Stimulated activated CD8-positive, alpha-beta memory T cell treated with anti-CD3 and anti-CD28 coated beads, Interleukin-4, amount 100 ng/mL, for 4 hours (primary cell): Measurements from ENCODE around the gene TUB.

ENCODE experiments used
- DNase-seq, 2 donors: peaks; one replicate each; pipeline ENCODE4 v3.0.0-alpha.2; 2020; ENCODE audit warnings: low read depth in 2 of 2, low spot score in 1 of 2

The TUB gene

DNA sequence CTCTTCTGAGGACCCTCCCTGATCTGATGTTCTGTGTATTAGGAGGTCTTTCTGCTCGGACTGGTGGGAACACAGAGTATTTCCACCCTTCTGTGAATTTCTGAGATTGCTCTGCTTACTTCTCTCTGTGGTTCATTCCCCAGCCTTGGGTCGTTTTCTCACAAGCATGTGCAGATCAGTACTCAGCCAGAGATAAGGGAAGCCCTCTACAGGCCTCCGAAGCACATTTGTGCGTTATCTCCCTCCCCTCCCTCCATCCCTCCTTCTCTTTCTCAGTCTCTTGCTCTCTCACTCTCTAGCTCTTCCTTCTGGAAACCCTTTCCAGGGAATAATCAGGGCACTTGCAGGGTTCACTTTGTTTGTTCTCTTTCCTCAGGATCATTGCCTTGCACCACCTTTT lies 35.2 kb upstream of the TUB start:
- DNase-seq = no peak

DNA sequence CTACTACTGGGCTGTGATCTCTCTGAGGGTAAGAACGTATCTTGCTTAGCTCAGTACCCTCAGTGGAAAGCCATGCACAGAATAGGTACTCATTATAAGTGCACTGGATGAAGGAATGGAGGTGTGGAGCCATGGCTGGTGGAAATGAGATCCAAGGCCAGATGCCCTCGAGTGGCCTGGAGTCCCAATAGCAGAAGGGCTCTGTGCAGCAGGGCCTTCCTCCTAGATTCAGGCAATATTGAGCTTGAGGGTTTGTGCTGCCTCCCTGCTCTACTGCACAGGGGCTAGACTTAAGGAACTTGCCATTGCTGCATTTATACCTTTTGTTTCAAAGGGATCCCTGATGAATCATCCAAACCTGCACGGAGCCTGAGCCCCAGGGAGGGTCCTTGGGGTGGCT lies 33.6 kb upstream of the TUB start:
- DNase-seq = no peak

DNA sequence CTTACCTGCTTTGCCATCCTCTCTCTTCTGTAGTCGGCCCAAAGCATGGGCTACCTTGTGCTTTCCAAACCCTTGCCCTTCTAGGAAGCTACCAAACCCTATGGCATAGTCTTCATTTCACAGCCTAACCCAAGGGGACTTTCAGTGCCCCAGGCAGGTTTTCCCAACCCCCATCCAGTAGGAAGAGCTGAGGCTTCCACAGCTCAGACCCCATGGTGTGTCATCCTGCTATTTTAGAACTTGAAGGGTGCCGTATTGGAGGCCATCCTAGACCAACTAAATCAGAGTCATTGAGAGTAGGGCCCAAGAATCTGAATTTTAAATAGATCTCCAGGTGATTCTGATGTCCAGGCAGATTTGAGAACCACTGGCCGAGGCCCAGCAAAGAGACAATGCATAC lies 31.9 kb upstream of the TUB start:
- no peak for DNase-seq

DNA sequence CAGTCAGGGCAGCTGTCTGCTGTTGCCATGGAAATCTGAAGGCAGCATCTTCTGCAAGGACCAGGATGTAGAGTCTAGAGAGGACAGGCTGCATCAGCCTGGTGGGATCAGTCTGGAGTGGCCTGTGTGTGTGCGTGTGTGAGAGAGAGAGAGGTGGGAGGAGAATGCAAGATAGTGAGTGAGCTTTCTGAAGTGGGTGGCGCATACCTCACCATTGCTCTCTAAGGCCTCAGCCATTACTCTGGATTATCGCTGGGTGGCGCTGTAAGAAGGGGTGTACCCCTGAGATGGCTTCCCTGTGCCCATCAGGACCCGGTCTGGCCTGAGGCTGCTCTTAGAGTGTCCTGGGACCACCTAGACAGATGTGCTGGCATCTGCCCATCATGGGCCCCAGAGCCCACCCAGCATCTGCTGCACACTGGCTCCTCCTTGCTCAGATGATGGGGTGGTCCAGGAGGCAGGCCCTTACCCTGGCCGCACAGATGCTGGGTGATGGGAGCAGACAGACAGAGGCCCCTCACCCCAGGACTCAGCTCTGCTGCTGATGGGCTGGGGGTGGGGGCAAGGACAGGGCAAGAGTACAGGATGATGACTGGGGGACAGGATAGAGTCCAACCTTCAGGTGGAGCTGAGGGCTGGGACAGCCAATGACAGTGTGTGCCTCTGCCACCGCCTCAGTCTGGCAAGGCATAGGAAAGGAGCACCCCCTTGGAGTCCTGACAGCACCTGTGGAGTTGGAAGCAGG lies 25.7 kb upstream of the TUB start:
- DNase-seq = no peak

DNA sequence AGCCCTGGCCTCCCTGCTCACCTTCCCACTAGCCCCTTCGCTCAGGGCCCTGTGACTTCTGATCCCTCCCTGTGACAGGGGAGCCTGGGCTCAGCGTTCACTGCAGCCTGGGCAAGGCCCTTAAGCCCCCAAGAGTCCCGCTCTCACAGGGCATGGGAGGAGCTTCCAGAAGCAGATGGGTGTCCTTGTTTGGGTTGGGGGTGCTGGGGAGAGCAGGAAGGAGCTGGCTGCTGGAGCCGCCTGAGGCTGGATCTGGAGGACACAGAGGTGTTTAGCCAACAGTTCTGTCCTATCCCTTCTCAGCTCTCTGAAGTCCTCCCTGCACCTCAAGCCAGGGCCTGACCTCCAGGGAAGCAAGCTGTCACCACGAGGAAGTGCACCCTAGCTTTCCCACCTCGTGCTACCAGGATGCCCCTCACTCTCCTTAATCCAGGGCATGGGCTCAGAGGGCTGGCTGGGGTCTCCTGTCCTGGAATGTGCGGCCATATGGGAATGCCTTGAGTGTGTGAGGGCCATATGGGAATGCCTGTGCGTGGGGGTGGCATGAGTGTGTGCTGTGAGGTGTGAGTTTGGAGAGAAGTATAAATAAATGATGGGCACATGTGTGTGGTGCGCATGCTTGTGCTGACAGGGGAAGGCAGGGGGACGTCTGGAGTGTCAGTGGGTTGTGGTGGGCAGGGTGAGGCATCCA lies 25.0 kb upstream of the TUB start:
- DNase-seq = no peak

DNA sequence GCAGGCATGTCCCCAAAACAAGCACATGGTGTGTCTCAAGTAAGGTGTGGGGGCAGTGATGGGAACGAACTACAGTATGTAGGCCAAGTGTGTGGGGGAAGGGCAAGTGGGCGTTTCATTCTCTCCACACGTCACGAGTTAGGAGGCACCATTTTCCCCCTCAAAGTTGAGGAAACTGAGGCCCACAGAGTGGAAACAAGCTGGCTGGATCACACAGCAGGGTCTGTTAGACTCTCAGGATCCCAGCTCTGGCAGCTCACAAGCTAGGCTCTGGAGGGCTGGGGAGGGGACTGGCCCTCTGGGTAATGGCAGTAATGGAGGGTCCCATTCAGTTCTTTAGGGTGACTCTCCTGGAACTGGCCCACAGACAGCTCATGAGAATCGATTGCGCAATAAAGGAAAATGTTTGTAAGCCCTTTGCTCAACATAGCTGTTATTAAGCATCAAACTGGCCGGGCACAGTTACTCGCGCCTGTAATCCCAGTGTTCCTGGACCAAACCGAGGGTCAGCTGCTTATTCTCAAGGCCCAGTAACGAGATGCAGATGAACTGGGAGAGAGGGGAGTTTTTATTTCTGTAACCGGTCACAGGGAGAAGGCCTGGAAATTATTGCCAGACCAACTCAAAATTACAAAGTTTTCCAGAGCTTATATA lies 24.1 kb upstream of the TUB start:
- no peak for DNase-seq

DNA sequence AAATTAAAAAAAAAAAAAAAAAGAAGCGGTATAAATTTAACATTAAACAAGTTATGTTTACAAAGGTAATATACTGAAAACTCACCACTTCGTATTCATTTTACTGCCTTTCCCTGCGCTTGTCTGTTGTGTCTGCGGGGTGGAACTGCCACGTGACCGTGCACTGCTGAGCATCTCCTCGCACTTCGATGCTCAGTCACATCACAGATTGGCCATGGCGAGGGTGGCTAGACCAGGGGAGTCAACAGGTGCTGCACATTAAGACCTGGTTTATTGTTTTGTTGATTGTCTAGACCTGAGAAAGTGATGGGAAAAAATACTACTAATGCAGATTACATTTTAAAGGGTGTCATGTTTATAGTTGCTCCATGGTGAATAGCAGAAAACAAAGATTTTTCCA lies 22.8 kb upstream of the TUB start:
- no peak for DNase-seq

DNA sequence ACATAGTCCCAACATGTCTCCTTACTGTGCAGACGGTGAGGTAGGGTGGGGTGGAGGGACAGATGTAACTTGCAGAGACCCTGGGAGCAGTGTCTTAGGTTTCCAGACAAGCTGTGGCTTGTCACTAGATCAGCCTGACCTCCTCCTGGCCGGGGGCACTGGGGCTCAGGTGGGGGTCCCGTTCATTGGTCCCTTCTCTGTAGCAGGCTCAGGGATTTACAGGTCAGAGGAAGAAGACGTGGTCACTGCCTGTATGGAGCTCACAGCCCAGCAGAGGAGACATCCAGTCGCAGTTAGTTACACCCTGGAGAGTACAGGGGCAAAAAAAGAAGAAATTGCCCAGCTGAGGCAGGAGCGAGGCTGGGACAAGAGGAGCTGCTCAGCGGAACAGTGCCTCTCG lies 22.0 kb upstream of the TUB start:
- no peak for DNase-seq

DNA sequence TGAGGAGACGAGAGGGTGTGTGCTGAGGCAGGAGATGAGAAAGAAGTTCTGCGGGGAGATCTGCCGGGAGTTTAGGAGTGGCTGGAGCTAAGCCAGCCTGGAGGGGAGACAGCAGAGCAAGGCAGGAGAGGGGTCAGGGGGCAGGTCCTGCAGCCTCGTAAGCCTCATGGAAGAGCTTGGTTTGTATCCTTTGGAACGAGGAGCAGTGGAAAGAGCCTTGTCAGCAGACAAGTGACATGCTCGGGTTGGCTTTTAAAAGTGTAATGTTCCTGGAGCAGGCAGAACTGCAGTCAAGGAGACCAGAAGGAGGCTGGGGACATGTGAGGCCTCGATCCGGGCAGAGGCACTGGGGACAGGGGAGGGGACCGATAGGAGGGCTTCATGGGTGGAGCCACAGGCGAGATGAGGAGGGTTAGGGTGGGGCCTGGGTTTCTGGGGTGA lies 21.4 kb upstream of the TUB start:
- no peak for DNase-seq

DNA sequence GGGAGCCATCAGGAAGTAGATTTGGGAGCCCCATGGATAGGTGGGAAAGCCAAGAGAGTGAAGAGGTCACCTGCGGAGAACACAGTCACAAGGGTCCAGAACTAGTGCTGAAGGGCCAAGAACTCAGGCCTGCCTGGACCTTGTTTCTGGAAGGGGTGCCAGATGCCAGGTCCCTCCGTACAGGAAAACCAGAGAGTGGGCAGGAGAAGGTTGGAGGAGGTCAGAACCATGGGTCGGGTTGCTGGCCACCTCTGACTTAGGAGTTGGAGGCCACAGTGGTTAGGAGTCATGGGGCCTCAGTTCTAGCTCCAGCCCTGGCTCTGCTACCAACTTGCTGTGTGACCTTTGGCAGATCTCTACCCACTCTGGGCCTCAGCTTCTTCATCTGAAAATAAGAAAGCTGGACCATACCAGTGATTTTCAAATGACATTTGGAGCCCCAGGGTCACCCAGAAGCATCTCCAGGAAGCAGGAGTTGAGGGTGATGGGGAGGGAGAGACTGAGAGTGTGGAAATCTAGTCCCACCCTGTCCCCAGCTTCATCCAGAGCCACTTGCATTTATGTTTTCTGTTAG lies 20.8 kb upstream of the TUB start:
- DNase-seq = no peak

DNA sequence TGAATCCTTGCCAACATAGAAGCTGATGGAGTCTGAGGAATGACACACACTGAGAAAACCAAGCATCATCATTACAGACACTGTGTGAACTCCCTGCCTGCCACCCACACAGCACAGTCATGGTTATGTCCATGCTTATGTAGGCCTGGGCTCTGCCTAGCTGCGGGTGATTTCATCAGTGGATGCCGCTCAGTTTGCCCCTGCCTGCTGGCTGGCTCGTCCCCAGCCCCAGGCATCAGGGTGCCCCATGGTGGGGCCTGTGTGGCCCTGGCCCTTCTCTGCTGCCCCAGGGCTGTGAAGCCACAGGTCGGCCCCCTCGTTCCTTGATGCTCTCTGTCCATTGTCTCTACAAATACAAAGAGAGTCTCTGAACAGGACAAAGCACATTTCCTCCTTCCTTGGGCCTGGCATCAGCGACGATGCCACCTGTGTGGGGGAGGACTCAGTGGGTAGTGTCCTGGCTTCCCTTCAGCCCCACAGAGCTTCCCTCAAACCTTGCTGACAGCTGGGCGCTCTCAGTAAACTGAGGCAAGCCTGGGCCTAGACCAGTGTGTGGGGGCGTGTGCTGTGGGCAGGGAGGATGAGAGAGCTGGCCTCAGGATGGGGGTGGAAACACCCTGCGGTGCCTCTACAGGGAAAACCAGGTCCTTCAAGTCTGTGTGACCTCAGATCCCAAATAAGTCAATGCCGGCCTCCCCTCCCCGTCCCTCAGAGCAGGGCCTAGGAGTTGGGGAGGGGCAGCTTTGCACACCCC lies 20.0 kb upstream of the TUB start:
- DNase-seq = no peak

DNA sequence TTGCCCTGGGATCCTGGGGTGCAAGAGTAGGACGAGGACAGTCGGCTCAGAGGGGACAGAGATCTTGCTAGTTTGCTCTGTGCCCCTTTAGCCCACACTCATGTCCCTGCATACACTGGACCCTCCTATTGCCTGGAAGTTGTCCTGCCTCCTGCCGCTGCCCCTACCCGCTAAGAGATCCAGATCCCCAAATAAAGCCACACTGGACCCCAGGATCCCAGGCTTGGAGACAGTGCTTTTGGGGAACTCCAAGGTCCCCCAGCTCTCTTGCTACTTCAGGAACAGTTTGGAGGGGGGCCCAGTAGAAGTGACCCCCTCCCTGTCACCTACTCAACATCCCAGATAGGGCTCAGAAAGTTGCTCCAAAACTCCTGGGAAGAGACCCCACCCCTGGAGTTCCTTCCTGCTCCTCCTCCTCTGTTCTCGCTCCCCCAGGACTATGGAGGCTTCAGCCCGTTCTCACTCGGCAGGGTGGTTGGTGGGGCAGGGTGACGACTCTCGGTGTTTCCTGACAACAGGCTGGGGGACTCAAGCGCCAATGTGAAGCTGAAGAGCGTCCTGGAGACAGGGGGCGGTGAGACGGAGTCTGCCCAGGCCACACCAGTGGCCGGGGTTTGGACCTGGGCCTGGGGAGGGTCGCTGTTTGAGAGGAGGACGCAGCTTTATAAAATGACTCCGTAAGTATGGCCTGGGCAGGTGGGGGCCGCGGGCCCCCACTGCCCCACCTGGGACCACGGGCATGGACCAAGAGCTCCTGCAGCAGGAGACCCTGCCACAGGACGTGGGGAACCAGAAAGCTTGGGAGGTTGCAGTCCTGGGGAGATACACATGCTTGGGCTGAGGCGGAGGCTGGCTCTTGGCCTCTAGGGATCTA lies 19.2 kb upstream of the TUB start:
- no peak for DNase-seq

DNA sequence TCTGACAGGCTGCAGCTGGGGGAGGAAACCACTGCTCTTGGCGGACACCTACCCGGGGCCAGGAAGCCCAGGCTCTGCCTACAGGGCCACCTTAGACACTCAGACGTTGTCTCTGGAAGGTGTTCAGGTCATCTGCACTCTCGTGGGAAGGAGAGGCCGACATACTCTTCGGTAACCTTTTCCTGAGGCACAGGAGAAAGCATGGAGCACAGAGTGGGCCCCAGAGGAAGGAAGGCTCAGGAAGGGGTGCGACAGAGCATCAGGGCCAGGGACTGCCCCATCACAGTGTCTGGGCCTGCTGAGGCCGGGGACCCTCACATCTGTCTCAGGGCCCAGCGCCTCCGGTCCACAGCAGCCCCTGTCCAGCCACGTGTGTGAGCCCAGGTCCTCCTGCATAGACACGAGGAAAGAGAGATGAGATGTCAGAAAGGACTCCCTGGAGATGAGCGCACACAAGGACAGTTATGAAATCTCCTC lies 18.2 kb upstream of the TUB start:
- DNase-seq = no peak

DNA sequence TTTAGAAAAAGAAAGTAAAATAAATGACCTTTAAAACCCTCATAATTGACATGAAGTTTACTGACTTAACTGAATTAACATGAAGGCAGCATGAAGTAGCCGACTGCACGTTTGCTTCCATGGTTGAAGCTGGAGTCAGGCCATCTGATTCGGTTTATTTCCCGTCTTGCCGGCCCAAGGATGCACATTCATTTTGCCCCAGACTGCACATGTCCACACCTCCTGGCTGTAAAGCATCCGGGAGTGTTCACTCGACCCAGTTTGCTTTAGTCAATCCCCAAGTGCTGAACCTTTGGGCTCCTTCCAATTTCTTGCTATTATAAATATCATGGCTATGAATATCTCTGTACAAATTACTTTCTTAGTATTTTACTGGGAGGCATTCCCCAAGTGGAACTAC lies 17.7 kb upstream of the TUB start:
- no peak for DNase-seq

DNA sequence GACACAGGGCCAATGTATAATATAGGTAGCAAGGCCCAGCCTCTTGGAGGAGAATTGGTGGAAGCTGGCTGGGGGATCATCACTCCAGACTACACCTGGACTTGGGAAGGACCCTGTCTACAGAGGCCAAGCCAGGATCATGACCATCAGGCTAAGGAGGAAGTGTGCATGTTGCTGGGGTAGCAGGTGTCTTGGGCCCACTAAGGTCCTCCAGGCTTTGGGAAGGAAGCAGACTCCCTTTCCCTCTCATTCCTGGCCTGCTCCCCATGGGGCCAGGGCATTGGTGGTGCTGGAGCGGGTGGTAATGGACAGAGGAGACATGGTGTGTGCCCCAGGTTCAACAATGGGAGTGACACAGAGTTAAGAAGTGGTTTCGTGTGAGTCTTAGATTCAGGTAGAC lies 16.0 kb upstream of the TUB start:
- no peak for DNase-seq

DNA sequence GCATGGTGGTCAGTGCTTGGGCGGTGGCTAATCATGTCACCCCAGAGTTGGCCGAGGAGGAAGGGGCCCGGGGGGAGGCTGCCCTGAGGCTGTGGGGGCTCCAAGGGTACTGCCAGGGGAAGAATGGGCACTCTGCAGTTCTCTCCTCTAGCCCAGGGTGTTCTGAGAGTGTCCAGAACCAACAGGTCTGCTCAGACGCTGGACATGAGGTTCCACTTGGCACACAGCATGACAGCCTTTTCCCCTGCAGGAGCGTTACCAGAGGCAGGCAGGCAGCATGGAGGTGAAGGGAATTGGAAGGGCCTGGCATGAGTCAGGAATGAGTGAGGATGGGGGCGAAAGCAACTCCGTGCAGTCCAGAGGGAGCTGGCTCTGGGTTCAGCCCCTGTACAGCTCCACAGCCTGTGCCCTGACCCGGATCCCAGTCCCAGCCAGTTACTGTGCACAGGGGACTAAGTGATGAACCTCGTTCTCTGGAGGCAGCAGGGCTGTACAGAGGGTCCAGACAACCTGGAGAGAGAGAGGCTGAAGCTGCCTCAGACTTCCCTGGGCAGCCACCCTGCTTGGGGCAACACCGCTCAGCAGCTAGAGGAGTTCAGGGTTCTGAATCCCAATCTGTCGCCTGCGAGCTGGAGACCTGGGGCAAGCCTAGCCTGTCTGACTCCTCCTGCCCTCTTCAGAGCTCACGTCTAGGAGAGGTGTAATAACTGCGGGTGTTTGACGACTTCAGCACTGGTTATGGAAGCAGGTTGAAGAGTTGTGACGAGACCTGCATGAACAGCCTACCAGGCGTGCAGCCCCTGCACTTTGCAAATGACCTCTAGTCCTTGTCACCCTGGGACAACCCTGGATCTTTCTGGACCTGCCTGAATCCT lies 14.7 kb upstream of the TUB start:
- DNase-seq = no peak

DNA sequence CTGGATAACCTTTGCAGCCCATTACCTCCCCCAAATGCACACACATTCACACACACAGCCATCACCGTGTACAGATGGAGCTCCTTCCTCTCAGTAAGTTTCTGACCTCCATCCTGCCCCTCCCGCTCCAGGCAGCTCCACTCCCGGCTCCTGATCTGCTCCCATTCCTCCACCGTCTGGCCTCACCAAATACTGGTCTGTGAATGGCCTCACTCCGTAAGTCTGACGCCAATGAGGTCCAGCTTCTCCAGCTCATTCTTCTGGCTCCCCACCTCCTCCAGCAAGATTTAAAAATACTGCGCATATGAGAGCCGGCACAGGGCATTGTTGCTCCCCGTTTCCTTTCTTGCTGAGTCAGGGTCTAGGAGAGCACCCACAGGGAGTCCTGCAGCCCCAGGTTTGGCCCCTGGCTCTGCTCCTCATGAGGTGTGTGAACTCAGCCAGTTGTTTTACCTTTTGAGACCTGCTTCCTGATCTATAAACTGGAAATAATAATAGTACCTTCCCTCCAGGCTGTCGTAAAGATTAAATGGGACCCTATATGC lies 14.0 kb upstream of the TUB start:
- no peak for DNase-seq

DNA sequence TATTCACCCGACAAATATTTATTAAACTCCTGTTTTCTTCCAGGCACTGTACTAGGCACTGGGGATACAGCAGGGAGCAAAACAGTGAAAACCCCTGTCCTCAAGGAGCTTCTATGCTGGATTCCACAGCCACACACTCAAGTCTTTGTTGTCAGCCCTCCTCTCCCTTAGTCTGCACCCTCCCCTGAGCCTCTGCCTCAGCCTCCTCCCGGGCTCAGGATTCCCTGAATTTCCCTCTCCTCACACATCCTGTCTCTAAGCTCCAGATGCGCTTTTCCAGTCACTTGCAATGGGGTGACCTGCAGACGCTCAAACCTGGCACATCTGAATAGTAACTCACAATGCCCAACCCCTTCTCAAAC lies 13.5 kb upstream of the TUB start:
- DNase-seq = no peak

DNA sequence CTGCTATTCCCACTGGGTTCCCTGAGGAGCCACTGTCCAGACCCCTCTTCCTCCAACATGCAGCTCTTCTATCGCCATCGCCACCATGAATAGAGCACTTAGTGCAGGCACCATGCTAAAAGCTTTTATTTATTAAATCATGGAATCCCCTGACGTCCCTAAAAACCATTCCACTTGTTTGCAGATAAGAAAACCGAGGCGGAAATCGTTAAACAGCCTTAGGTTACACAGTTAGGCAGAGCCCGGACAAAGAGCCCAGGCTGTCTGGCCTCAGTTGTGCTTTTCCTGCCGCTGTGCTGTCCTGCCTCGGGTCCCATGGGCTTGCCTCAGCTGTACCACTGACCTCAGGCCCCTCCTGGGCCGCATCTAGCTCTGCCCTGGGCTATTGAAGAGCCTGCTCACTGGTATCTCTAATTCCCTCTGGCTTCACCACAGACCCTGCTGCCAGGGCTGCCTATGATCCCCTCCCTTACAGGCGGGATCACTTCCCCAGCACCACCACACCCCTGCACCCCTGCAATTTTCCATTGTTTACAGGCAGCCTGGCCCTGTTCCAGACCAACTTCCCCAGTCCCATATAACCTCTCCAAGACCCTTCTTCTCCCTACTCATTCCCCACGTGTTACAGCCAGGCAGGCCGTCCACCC lies 13.0 kb upstream of the TUB start:
- no peak for DNase-seq
